Endothelial cell (in vitro differentiated cells): ENCODE results near the gene BTBD8. TPM values are rescaled to one million over a fixed set of nuclear protein-coding genes. Genes with fewer than 3 reads are reported as not detected.

ENCODE experiments used
- DNase-seq: peaks from one replicate; pipeline ENCODE4 v3.0.0; 2021; ENCODE audit warnings: low spot score
- H3K27ac Mint-ChIP-seq: one replicate; pipeline ENCODE4 v1.8.0; 2021; ENCODE audit warnings: mixed read lengths, inconsistent platforms; ENCODE audit not compliant: unreplicated experiment
- H3K27me3 Mint-ChIP-seq: one replicate; pipeline ENCODE4 v1.8.0; 2021; ENCODE audit warnings: mild to moderate bottlenecking, moderate library complexity, mixed read lengths, inconsistent platforms; ENCODE audit not compliant: unreplicated experiment
- H3K36me3 Mint-ChIP-seq: one replicate; pipeline ENCODE4 v1.8.0; 2021; ENCODE audit warnings: mild to moderate bottlenecking, low read depth, mixed read lengths, inconsistent platforms; ENCODE audit not compliant: unreplicated experiment
- H3K4me1 Mint-ChIP-seq: one replicate; pipeline ENCODE4 v1.8.0; 2021; ENCODE audit warnings: mild to moderate bottlenecking, mixed read lengths, inconsistent platforms; ENCODE audit not compliant: unreplicated experiment
- H3K4me3 Mint-ChIP-seq: one replicate; pipeline ENCODE4 v1.8.0; 2021; ENCODE audit warnings: mild to moderate bottlenecking, mixed read lengths, inconsistent platforms; ENCODE audit not compliant: unreplicated experiment
- H3K9me3 Mint-ChIP-seq: one replicate; pipeline ENCODE4 v1.8.0; 2021; ENCODE audit warnings: mixed read lengths, inconsistent platforms; ENCODE audit not compliant: unreplicated experiment
- total RNA-seq: library from RNA; stranded (reverse); fragmentation: NEBNext Ultra II Directional; extraction: Animal tissue kit (Norgen Biotek cat#: 25700); gene quantifications from one replicate; pipeline ENCODE4 v1.2.1, GENCODE V29; 2021; ENCODE audit not compliant: unreplicated experiment
- TF ChIP-seq, protein P1 (sequence below): fragments of 200-600 bp; sonication (generic); IDR thresholded peaks from one replicate; pipeline ENCODE4 v1.5.0; 2021; ENCODE audit warnings: antibody characterized with exemption; ENCODE audit not compliant: unreplicated experiment

BTBD8 gene
- total RNA-seq, 1 donor from 2014 or later, result 4.0 TPM

GRCh38 chr1:92217721-92218120 lies 137.6 kb downstream of the BTBD8 start, which contains the start of gene C1orf146:
Gene C1orf146, plus strand, starts transcription at chr1:92217915. Its CDS starts 13,506 bp downstream, at chr1:92231421.
- Mint-ChIP-seq H3K4me3 (no peak within 1 kb of the TSS), H3K9me3 (no peaks in the 10 kb centered on the region), H3K4me1 (no peaks in the 10 kb centered on the region), H3K27me3 (peaks cover 2% of the 10 kb centered on the region), H3K36me3 (no peaks in the 10 kb centered on the region), H3K27ac (no peak within 1 kb of the TSS)
- no peak for DNase-seq
- TF ChIP-seq, protein P1, sequence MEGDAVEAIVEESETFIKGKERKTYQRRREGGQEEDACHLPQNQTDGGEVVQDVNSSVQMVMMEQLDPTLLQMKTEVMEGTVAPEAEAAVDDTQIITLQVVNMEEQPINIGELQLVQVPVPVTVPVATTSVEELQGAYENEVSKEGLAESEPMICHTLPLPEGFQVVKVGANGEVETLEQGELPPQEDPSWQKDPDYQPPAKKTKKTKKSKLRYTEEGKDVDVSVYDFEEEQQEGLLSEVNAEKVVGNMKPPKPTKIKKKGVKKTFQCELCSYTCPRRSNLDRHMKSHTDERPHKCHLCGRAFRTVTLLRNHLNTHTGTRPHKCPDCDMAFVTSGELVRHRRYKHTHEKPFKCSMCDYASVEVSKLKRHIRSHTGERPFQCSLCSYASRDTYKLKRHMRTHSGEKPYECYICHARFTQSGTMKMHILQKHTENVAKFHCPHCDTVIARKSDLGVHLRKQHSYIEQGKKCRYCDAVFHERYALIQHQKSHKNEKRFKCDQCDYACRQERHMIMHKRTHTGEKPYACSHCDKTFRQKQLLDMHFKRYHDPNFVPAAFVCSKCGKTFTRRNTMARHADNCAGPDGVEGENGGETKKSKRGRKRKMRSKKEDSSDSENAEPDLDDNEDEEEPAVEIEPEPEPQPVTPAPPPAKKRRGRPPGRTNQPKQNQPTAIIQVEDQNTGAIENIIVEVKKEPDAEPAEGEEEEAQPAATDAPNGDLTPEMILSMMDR, result no peak

- Mint-ChIP-seq H3K27ac (no peak overlapping the region), H3K9me3 (no peaks in the 10 kb centered on the region), H3K36me3 (no peaks in the 10 kb centered on the region), H3K4me3 (no peak overlapping the region), H3K27me3 (peaks cover 2% of the 10 kb centered on the region), H3K4me1 (no peaks in the 10 kb centered on the region)
- TF ChIP-seq, protein P1, result no peak
- DNase-seq, result no peak
Measured at GRCh38 chr1:92218559-92218958, 138.4 kb downstream of the BTBD8 start.

DNA sequence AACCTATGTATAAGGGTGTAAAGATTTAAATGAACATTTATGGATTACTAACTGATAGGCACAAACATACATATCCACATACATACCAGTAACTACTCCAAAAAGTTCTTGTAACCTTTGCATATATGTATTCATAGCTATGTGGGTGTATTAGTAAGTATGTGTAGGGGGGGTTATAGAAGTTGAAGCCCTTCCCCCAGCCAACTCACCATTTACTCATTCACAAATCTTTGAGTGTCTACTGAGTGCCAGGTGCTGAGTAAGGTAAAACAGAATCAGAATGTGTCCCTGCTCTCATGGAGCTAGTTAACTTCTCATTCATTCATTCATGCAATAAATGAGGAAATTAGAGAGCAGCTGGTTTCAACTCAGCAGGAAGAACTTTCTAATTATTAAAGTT lies 138.9 kb downstream of the BTBD8 start:
- no peaks in the 10 kb centered on the region for H3K9me3 Mint-ChIP-seq
- H3K27ac Mint-ChIP-seq, result no peak overlapping the region
- H3K4me3 Mint-ChIP-seq, result no peak overlapping the region
- peaks cover 2% of the 10 kb centered on the region for H3K27me3 Mint-ChIP-seq
- no peaks in the 10 kb centered on the region for H3K36me3 Mint-ChIP-seq
- TF ChIP-seq, protein P1, result no peak
- no peak for DNase-seq
- no peaks in the 10 kb centered on the region for H3K4me1 Mint-ChIP-seq

DNA sequence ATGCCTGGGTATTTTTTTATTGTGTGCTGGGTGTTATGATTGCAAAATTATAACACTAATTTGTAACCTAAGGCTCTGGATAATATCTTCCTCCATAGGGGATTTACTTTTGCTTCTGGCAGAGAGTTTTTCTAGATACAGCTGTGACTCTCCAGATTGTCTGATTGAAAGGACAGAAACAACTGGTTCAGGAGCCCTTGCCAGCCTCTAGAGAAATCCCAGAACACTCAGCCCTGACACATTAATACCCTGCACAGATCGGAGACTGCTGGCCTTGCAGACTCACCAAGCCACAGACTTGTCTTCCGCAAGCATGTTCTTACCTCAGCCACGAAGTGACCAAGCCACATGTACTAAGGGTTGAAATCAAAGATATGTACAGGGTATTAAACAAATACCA lies 148.3 kb downstream of the BTBD8 start:
- TF ChIP-seq, protein P1, result no peak
- Mint-ChIP-seq H3K36me3 (no peaks in the 10 kb centered on the region), H3K4me1 (no peaks in the 10 kb centered on the region), H3K4me3 (no peak overlapping the region), H3K27me3 (no peaks in the 10 kb centered on the region), H3K9me3 (no peaks in the 10 kb centered on the region), H3K27ac (no peak overlapping the region)
- DNase-seq, result no peak

- TF ChIP-seq, protein P1, result no peak
- Mint-ChIP-seq H3K4me1 (no peaks in the 10 kb centered on the region), H3K27ac (no peak overlapping the region), H3K9me3 (no peaks in the 10 kb centered on the region), H3K36me3 (no peaks in the 10 kb centered on the region), H3K27me3 (no peaks in the 10 kb centered on the region), H3K4me3 (no peak overlapping the region)
- no peak for DNase-seq
Measured at GRCh38 chr1:92230736-92231135, 150.6 kb downstream of the BTBD8 start.

Other genes starting within 250 kb of the BTBD8 start
- gene TGFBR3, start 194.2 kb upstream of the BTBD8 start, total RNA-seq, result 39.2 TPM
- not detected for gene BRDT, start 130.9 kb upstream of the BTBD8 start, total RNA-seq
- gene EPHX4, start 50.4 kb upstream of the BTBD8 start, total RNA-seq, result 3.2 TPM
- 0.31 TPM for gene SETSIP, start 4.9 kb upstream of the BTBD8 start, total RNA-seq
- gene C1orf146, start 137.6 kb downstream of the BTBD8 start, total RNA-seq, result not detected
- 14.9 TPM for gene GLMN, start 218.6 kb downstream of the BTBD8 start, total RNA-seq
- gene RPAP2, start 218.7 kb downstream of the BTBD8 start, total RNA-seq, result 30.0 TPM